HG03520 (cell line): ENCODE measurements around the gene ASTE1.
"Not testable (repeated sequence)": the region's sequence is repeated elsewhere in the genome, so short reads cannot be mapped to it uniquely, and the experiment has no call there.

Experiments used
- ATAC-seq: cut with Tn5 transposase; IDR thresholded peaks from one replicate; pipeline ENCODE4 v1.9.1; 2021; ENCODE audit warnings: mild to moderate bottlenecking, moderate library complexity; ENCODE audit not compliant: unreplicated experiment

The ASTE1 gene

GRCh38 chr3:131026321-131027151, at the start of gene ASTE1, which contains the start of gene NEK11:
Gene ASTE1 (minus strand): TSS chr3:131026825. CDS start chr3:131025306, 1,519 bp downstream.
Gene NEK11 (plus strand): TSS chr3:131026877. CDS start chr3:131029709, 2,832 bp downstream.
- peak; percentile 96 for ATAC-seq

- no peak for ATAC-seq
Measured at GRCh38 chr3:131075632-131076328, 49.2 kb upstream of the ASTE1 start.

GRCh38 chr3:131072845-131073244, 46.2 kb upstream of the ASTE1 start:
- no peak for ATAC-seq

- no peak for ATAC-seq
Measured at GRCh38 chr3:131072099-131072559, 45.5 kb upstream of the ASTE1 start.

- ATAC-seq = no peak
Measured at GRCh38 chr3:131067983-131068382, 41.4 kb upstream of the ASTE1 start.

- no peak for ATAC-seq
Measured at GRCh38 chr3:131053043-131053859, 26.6 kb upstream of the ASTE1 start.

- no peak for ATAC-seq
Measured at GRCh38 chr3:131050001-131050400, 23.4 kb upstream of the ASTE1 start.

- ATAC-seq = no peak
Measured at GRCh38 chr3:131048030-131048429, 21.4 kb upstream of the ASTE1 start.

- no peak for ATAC-seq
Measured at GRCh38 chr3:131047582-131047981, 21.0 kb upstream of the ASTE1 start.

GRCh38 chr3:131042271-131042985, 15.8 kb upstream of the ASTE1 start:
- ATAC-seq = not testable (repeated sequence)

- ATAC-seq = no peak
Measured at GRCh38 chr3:131038326-131038725, 11.7 kb upstream of the ASTE1 start.

- ATAC-seq = no peak
Measured at GRCh38 chr3:131036986-131037385, 10.4 kb upstream of the ASTE1 start.

- ATAC-seq = no peak
Measured at GRCh38 chr3:131036200-131036816, 9.7 kb upstream of the ASTE1 start.

GRCh38 chr3:131033480-131034080, 7.0 kb upstream of the ASTE1 start:
- ATAC-seq = no peak

GRCh38 chr3:131031660-131032059, 5.0 kb upstream of the ASTE1 start:
- ATAC-seq = no peak

- no peak for ATAC-seq
Measured at GRCh38 chr3:131028844-131029243, 2.2 kb upstream of the ASTE1 start.

- no peak for ATAC-seq
Measured at GRCh38 chr3:131025539-131025938, 1.1 kb downstream of the ASTE1 start.

- ATAC-seq = no peak
Measured at GRCh38 chr3:131020122-131020693, 6.4 kb downstream of the ASTE1 start.

GRCh38 chr3:131018970-131019369, 7.7 kb downstream of the ASTE1 start:
- ATAC-seq = no peak
